Suppressor macrophage (primary cell): Measurements from ENCODE around the gene SV2C.

Experiments
- DNase-seq, 4 experiments: peaks; one replicate each; pipeline ENCODE4 v3.0.0-alpha.2; 2020 to 2022

Gene SV2C

DNA sequence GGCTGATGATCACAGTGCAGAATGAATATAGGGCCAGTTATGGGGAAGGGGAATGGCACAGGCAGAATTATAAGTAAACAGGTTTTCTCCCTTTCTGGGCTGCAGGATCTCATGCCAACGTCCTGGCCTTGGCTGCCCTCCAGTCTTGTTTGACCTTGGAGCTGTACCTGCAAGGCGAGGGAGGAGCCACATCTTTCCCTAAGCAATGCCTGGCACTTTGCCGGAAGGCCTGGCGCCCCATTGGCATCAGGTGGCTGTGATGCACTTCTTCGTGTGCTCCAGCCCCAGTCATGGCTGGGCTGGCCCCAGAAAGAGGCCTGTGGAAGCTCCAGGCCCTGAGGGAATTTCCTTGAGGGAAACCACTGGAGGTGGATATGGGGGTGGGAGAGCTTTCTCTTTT is 303.2 kb downstream of the SV2C start:
- DNase-seq = no peak

DNA sequence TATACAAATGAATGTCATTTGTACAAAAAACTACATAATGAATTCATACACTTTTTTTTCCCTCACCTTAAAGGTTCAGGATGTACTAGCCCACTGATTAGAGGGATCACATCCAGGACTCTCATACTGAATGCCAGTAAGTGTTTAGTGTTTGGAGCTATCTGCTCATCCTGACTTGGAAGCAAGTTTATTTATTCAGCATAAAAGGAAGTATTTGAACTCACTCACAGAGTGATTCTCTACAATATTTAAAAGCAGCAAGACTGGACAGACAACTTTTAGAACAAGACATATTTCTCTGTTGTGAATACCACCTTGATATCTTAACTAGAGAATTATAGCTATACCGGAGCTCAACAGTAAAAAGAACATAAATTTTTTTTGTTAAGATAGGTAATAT is 305.1 kb downstream of the SV2C start:
- no peak for DNase-seq

- no peak for DNase-seq
Measured at GRCh38 chr5:76388791-76389512, 305.8 kb downstream of the SV2C start.

DNA sequence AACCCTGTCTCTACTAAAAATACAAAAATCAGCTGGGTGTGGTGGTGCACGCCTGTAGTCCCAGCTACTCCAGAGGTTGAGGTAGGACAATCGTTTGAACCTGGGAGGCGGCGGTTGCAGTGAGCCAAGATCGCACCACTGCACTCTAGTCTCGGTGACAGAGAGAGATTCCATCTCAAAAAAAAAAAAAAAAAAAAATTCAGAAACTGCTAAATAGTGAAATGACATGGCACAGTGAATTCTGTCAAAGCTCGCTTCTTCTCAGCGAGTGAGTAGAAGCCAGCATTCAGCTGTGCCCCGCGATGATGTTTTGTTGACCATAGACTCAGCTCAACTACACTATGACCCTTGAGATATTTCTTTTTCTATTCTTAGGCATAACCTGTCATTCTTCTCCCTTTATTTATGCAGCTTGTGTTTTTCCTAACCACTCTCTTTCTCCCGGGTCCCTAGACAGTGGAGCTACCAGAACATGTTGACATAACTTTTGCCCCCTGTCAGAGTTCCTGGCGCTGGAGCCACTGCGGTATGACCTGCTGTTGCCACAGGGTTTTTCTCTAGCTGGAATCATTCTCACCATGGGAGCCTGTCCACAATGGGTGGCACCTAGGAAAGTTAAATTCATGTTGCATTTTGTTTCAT is 306.5 kb downstream of the SV2C start:
- DNase-seq = no peak

- no peak for DNase-seq
Measured at GRCh38 chr5:76391014-76391413, 307.8 kb downstream of the SV2C start.

DNA sequence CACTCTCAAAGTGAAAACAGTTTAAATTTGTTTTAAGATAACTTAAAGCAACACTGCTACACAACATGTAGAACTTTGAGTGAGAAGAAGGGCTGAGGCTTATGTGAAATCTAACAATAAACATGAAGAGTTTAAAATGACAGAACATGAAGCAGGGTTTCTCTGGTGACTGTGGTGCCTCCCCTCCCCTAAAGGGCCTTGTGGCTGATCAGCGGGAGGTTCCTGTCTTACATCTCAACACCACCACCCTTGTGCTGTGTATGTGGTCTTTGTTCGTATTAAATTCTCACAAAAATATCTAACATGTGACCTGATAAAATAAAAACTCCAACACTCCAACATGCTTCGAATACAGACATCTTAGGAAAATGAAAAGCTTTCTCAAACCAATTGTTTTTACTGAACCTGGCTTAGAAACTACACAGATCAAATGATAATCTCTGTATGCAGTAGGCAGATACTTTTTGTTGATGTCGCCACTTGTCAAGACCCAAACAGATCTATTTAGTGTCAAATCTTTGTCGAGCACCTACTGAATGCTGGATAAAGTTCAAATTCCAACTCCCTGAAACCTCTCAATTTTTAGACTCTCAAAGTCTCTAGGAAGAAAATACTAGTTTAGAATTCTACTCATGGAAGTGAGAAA is 310.0 kb downstream of the SV2C start:
- DNase-seq = no peak

DNA sequence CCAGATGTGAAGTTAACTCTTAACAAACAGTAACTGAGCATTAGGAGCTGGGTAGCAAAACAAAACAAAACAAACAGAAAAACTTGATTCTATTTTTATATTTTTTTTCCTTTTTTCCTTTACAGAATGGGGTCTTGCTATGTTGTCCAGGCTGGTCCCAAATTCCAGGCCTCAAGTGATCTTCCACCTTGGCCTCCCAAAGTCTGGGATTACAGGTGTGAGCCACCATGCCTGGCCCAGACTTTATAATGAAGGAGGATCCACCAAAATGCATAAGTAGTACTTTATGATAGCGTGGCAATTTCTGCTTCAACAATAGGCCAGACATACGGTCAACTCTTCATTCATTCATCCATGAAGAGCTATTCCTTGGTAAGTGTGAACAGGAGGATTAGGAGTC is 314.0 kb downstream of the SV2C start:
- no peak for DNase-seq

DNA sequence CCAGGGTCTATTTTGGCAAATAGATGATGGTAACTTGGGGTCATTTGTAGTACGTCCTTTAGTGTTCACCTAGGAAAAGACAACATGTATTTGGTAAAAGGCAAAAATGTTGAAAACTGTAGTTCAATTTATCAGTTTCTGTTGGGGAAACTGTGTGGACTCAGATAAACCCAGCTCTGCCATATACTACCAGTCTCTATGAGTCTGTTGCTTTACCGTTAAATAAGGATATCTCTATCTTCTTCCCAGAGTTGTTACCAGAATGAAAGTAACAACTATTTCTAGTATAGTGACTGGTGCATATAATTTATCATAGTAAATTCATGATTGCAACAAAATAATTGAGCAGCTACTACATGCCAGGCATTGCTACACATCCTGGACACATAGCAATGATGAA is 316.1 kb downstream of the SV2C start:
- no peak for DNase-seq

DNA sequence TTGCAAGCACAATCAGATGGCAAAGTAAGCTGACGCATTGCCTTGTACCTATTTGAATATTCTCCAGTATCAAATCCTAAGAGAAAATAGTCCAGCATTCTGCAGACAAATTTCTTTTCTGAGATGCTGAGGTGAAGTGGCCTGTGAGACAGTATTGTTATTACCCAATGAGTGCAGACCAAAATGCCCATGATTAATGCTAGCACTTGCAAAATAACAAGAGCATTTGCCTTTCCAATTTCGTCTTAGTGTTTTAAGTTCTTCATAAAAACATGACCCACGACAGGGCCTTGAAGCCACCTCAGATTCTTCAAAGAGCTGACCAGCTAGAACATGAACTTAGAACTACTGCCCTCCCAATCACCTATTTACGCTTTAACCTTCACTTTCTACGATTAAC is 317.3 kb downstream of the SV2C start:
- peak in 3 of 4 experiments; percentile 11 to 49 (median 43) for DNase-seq

DNA sequence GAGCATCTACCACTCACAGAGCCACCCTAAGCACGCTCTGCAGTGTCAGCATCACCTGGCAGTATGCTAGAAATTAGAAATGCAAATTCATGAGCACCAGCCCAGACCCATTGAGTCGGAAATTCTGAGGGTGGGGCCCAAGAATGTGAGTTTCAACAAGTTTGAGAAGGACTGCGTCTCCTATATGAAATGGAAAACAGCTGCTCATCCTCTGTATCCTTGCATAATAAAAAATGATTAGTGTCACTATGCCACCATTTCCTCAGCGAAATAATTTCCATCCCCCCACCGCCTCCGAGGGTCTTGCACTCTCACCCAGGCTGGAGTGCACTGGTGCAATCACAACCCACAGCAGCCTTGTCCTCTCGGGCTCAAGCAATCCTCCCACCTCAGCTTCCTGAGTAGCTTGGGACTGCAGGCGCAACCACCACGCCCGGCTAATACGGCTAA is 318.6 kb downstream of the SV2C start:
- DNase-seq = peak; percentile 67 to 86 (median 82)

- DNase-seq = peak in 3 of 4 experiments; percentile 83 to 92 (median 91)
Measured at GRCh38 chr5:76402251-76402885, 319.2 kb downstream of the SV2C start.

DNA sequence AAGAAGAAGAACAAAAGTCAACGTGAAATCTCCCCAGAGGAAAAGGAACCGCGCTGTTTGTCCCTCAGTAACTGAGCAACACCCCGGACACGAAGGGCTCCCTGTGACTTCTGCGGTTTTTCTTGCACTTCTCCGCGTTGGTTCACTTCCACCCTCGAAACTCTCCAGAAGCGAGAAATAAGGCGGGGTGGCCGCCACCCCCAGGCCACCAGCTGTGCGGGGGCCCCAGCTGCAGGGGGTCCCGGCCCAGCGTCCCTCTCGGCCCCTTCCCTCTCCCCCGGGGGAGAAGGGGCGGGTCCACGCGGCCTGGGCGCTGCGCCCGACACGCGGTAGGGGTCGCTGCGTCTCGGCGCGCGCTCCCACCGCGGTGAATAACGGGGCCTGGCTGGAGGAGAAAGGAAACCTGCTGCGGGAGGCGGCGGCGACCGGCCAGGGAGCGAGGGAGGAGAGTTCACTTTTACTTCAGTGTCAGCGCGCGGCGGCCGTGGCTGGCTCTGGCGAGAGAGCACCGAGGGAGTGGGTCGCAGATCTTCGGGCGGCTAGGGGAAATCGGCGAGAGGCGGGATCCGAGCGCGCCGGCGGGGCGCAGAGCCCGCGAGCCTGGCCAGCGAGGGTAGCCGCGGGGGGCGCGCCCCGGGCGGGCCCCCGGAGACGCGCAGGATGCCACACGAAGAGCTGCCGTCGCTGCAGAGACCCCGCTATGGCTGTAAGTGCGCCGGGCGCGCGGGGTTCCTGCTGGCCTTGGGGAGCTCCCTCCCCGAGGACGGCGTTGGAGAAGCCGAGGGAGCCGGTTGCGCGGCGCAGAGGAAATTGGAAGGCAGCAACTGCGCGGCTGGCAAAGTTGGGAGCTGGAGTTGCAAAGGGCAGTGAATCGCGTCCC is 319.9 kb downstream of the SV2C start, which contains the start of gene IQGAP2:
IQGAP2 (plus strand) TSS at position 400 of the 880 bp plus-strand sequence; CDS start at position 661, 261 bp downstream.
- DNase-seq = peak; percentile 91 to 97 (median 96)
